GM06990 (cell line): Measurements from ENCODE around the gene PPP1CA.
A peak's percentile ranks its signal among the peaks of the same experiment; 100 is the strongest.

Source experiments
- DNase-seq: peaks from one replicate; pipeline ENCODE4 v3.0.0-alpha.2; 2011; ENCODE audit not compliant: insufficient read length; ENCODE audit errors: extremely low read depth
- H3K27me3 ChIP-seq: replicated peaks from 2 replicates; pipeline ENCODE4 v1.6.0; 2011; ENCODE audit warnings: low read length; ENCODE audit not compliant: control insufficient read depth, insufficient read depth
- H3K36me3 ChIP-seq: 2 replicates; pipeline ENCODE4 v1.5.1; 2011; ENCODE audit warnings: low read length; ENCODE audit not compliant: control insufficient read depth, insufficient read depth
- H3K4me3 ChIP-seq: replicated peaks from 2 replicates; pipeline ENCODE4 v1.5.1; 2011; ENCODE audit warnings: low read depth, mild to moderate bottlenecking, control low read depth, low read length
- TF ChIP-seq, protein P1 (sequence below): IDR thresholded peaks from 2 replicates; pipeline ENCODE4 v1.5.1; 2011; ENCODE audit warnings: low read length, control low read depth, mild to moderate bottlenecking, inconsistent platforms; ENCODE audit not compliant: insufficient read depth, poor library complexity, severe bottlenecking

The PPP1CA gene

GRCh38 chr11:67357831-67358670 lies 43.6 kb downstream of the PPP1CA start:
- no peaks in the 10 kb centered on the region for H3K36me3 ChIP-seq
- TF ChIP-seq, protein P1, sequence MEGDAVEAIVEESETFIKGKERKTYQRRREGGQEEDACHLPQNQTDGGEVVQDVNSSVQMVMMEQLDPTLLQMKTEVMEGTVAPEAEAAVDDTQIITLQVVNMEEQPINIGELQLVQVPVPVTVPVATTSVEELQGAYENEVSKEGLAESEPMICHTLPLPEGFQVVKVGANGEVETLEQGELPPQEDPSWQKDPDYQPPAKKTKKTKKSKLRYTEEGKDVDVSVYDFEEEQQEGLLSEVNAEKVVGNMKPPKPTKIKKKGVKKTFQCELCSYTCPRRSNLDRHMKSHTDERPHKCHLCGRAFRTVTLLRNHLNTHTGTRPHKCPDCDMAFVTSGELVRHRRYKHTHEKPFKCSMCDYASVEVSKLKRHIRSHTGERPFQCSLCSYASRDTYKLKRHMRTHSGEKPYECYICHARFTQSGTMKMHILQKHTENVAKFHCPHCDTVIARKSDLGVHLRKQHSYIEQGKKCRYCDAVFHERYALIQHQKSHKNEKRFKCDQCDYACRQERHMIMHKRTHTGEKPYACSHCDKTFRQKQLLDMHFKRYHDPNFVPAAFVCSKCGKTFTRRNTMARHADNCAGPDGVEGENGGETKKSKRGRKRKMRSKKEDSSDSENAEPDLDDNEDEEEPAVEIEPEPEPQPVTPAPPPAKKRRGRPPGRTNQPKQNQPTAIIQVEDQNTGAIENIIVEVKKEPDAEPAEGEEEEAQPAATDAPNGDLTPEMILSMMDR = no peak
- H3K27me3 ChIP-seq = no peaks in the 10 kb centered on the region
- no peak for DNase-seq
- no peak overlapping the region for H3K4me3 ChIP-seq

DNA sequence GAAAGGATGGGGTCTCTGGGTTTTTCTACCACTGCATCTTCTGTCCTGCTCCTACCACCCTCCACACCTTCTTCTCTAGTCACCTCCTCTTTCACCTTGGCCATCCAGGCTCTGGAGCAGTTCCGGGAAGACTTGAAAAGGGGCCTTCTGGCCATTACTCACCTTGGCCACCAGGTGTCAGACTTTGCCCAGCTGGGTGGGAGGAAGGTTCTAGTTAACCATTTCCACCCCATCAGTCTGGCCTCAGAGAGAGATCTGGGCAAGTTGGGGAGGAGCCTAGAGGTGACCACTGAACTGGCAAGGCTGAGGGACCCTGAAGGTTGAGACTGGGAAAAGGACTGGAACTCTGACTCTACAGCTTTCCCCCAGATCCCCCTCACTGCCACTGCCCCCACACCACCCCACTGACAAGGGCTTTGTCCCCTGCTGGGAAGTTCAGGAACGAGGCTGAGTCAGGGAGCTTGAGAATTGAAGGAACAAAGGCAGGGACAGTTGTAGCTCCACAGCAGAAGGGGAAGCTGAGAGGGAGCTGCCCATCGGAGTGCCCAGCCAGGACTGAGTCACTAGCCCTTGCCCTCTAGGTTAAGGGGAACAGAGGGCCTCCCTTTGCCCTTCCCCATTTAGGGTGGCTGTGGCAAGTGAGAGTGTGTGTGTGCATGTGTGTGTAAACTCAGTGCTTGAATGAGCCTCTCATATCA lies 44.6 kb downstream of the PPP1CA start:
- no peaks in the 10 kb centered on the region for H3K36me3 ChIP-seq
- H3K4me3 ChIP-seq = peak overlapping the region; percentile 10; the same call in 1 of the 2 replicates
- TF ChIP-seq, protein P1 = peak; percentile 93
- no peaks in the 10 kb centered on the region for H3K27me3 ChIP-seq
- DNase-seq = peak; percentile 58

DNA sequence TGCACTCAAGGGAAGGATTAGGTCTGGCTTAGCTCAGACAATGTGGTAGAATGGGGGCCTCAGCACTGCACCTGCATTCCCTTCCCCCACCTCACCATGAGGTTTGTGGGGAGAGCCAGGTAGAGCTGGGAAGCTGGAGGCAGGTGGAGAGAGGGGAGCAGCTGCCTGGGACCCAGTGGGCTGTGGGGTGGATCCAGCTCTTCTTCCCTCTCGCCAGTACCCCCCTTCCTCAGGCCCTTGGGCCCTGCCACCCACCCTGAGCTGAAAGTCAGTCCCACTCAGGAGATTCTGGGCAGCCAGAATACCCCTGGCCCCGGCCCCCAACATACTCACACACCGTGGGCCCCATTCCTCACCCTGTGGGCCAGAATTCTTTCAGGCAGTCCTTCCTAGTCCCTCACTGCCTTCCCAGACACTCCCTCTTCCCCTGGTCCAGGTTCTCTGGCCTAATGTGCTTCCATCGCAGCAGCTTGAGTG lies 45.2 kb downstream of the PPP1CA start:
- H3K4me3 ChIP-seq = peak overlapping the region; percentile 10

DNA sequence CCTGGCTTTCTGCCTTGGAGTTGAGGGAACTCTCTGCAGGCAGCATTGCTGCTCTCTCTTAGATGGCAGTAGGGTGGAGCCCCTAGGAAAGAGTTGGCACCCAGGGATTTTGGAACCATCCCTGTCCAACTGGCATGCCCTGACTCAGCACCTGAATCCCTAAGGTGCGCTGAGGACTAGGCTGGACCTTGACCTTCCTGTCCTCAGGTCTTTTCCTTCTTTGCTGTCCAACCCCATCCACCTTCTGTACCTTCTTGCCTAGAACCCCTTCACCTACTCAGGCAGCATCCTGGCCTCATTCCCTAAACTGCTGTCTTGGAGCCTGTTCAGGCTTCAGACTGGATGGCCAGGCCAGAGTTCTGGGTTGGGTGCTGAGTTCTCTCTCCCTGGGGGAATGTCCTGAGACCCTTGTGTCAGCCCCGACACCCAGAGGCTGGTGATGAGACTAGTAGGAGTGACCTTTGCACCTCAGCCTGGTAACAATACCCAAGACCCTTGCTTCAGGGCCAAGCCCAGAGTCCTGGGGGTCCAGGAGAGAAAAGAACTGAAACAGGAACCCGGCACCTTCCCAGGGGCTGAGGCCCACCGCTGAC lies 45.8 kb downstream of the PPP1CA start:
- Histone ChIP-seq H3K36me3 (peaks cover 2% of the 10 kb centered on the region; the same call in 1 of the 2 replicates), H3K27me3 (no peaks in the 10 kb centered on the region), H3K4me3 (no peak overlapping the region)
- TF ChIP-seq, protein P1 = no peak
- no peak for DNase-seq

More for the DNA sequence above, 45.2 kb downstream of the PPP1CA start:
- DNase-seq = no peak
- Histone ChIP-seq H3K36me3 (peaks cover 2% of the 10 kb centered on the region; the same call in 1 of the 2 replicates), H3K27me3 (no peaks in the 10 kb centered on the region)
- TF ChIP-seq, protein P1 = no peak

DNA sequence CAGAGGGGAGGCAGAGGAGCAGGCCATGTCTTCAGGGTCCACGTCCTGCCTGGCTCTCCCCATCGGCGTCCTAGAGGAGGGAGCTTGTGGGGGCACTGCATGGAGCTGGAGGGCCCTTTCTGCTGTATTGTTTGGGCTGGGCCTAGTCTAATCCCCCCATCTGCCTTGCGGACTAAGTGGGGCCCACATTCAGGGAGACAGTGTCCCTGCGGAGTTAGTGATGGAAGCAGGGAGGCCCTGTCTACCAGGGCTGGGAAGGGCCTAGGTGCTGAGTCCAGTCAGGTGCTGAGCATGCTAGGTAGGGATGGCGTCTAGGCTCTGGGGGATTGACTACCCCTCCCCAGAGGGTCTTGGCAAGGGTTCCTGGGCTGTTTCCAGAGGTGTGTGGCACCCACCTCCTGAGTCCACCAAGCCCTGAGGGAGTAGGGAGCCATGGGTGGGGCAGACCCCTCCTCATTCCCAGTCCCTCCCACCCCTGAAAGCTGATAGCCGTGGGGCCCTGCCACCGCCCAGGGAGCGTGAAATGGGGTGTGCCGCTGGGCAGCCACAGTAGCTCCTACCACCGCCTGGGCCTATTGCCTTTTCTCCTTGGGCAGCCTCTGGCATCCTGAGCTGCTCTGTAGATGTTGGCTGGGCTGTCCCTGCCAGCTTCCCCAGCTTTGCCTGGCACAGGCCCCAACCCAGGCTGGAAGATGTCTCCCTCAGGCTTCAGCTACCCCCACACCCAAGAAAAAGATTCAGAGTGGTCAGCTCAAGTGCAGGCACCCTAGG lies 46.5 kb downstream of the PPP1CA start:
- no peaks in the 10 kb centered on the region for H3K27me3 ChIP-seq
- no peak for DNase-seq
- H3K4me3 ChIP-seq = no peak overlapping the region
- peaks cover 2% of the 10 kb centered on the region; the same call in 1 of the 2 replicates for H3K36me3 ChIP-seq
- TF ChIP-seq, protein P1 = no peak
